Lower leg skin (tissue), 4 donors: ENCODE results near the gene DYRK3. TPM values are rescaled to one million over a fixed set of nuclear protein-coding genes. Genes with fewer than 3 reads are reported as not detected.

ENCODE experiments used
- DNase-seq, 2 donors: peaks; one replicate each; pipeline ENCODE4 v3.0.0-alpha.2; 2019; ENCODE audit warnings: low spot score in 2 of 2
- H3K4me3 ChIP-seq: fragments of 200-600 bp; sonication (generic); 2 replicates; pipeline ENCODE4 v1.5.1; 2017; ENCODE audit warnings: mild to moderate bottlenecking, low read depth; ENCODE audit not compliant: poor library complexity, severe bottlenecking
- CTCF ChIP-seq, 3 donors: fragments of 450-650 bp; IDR thresholded peaks; one replicate each; pipeline ENCODE4 v1.5.1; 2016; ENCODE audit warnings: antibody characterized with exemption in 3 of 3, mild to moderate bottlenecking in 3 of 3, moderate library complexity in 2 of 3
- POLR2A ChIP-seq, 2 donors: fragments of 450-650 bp; IDR thresholded peaks; one replicate each; pipeline ENCODE4 v1.6.1; 2016 to 2017; ENCODE audit warnings: antibody characterized with exemption in 2 of 2, mild to moderate bottlenecking in 1 of 2, moderate library complexity in 1 of 2
- WGBS, 2 donors: methylation state at CpG; one replicate each; pipeline ENCODE4 v1.1.5; 2018; 5-methylcytosine and 5-hydroxymethylcytosine counted together
- intact Hi-C: fragments of 100-400 bp; cut with DNase I; formaldehyde crosslinking; loops from one replicate; pipeline ENCODE4 v1.15.0; 2023; ENCODE audit warnings: low total_unique reads
- total RNA-seq, 4 donors: library from RNA; depleted of rRNA; stranded (reverse); fragments of >200 nt; gene quantifications; one replicate each; pipeline ENCODE4 v1.1.0, GENCODE V29; 2016

DYRK3 gene
- total RNA-seq, 4 donors from 2014 or later, result 1.4 to 4.7 (median 3.2) TPM

- no peak overlapping the region for H3K4me3 ChIP-seq
- intact Hi-C loops, result no loop called here
- no peak for TF ChIP-seq POLR2A (IDR thresholded peaks at IDR 0.05)
- no peak for TF ChIP-seq CTCF (IDR thresholded peaks at IDR 0.05)
- WGBS, 2 donors, result 65 to 77% methylated on average over 2 of the region's 2 CpGs
- DNase-seq, result no peak
Measured at GRCh38 chr1:206654828-206655227, 19.5 kb downstream of the DYRK3 start.

- no peak for DNase-seq
- TF ChIP-seq POLR2A (IDR thresholded peaks at IDR 0.05) (no peak), CTCF (IDR thresholded peaks at IDR 0.05) (no peak)
- intact Hi-C loops, result no loop called here
- H3K4me3 ChIP-seq, result no peak overlapping the region
- WGBS, 2 donors, result 74 to 82% methylated on average over 4 of the region's 4 CpGs
Measured at GRCh38 chr1:206655471-206655882, 20.1 kb downstream of the DYRK3 start.

GRCh38 chr1:206656936-206657335 is 21.6 kb downstream of the DYRK3 start:
- TF ChIP-seq CTCF (IDR thresholded peaks at IDR 0.05) (no peak), POLR2A (IDR thresholded peaks at IDR 0.05) (no peak)
- no peak overlapping the region for H3K4me3 ChIP-seq
- intact Hi-C loops, result no loop called here
- no peak for DNase-seq
- WGBS, 2 donors, result 87 to 89% methylated on average over 3 of the region's 3 CpGs

GRCh38 chr1:206657751-206658150 is 22.4 kb downstream of the DYRK3 start:
- 50 to 59% methylated on average over 5 to 6 of the region's 6 CpGs for WGBS, 2 donors
- no peak overlapping the region for H3K4me3 ChIP-seq
- intact Hi-C loops, result no loop called here
- no peak for DNase-seq
- TF ChIP-seq POLR2A (IDR thresholded peaks at IDR 0.05) (no peak), CTCF (IDR thresholded peaks at IDR 0.05) (no peak)

GRCh38 chr1:206658264-206658980 is 23.1 kb downstream of the DYRK3 start:
- no peak for DNase-seq
- intact Hi-C loops, result no loop called here
- TF ChIP-seq POLR2A (IDR thresholded peaks at IDR 0.05) (no peak), CTCF (IDR thresholded peaks at IDR 0.05) (no peak)
- no peak overlapping the region for H3K4me3 ChIP-seq
- 36 to 41% methylated on average over 22 of the region's 22 CpGs for WGBS, 2 donors

GRCh38 chr1:206658981-206659273 is 23.6 kb downstream of the DYRK3 start:
- WGBS, 2 donors, result 61 to 65% methylated on average over 7 of the region's 7 CpGs
- no peak for TF ChIP-seq POLR2A (IDR thresholded peaks at IDR 0.05)
- no peak for TF ChIP-seq CTCF (IDR thresholded peaks at IDR 0.05)
- intact Hi-C loops, result no loop called here
- H3K4me3 ChIP-seq, result no peak overlapping the region
- no peak for DNase-seq
